Measurements from ENCODE around the gene ABHD17C.

DNA sequence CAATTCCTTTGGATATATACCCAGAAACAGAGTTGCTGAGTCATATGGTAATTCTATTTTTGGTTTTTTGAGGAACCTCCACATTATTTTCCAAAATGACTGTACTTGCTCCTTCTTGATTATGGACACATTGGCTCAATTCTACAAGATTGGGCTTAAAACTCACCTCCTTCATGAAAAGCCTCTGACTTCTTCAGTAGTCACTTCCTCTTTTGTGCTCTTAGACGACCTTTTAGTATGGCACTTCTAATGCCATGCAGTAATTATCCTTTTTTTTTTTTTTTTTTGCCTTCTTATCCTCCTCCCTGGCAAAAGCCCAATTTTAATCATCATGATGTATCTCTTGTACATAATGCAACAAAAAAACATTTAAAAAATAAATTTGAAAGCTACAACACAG lies 33.0 kb upstream of the ABHD17C start:
- no peak for TF ChIP-seq TAF1 (IDR thresholded peaks at IDR 0.05; ENCODE audit: borderline replicate concordance, insufficient read depth, low read length)
- TF ChIP-seq, protein P1, sequence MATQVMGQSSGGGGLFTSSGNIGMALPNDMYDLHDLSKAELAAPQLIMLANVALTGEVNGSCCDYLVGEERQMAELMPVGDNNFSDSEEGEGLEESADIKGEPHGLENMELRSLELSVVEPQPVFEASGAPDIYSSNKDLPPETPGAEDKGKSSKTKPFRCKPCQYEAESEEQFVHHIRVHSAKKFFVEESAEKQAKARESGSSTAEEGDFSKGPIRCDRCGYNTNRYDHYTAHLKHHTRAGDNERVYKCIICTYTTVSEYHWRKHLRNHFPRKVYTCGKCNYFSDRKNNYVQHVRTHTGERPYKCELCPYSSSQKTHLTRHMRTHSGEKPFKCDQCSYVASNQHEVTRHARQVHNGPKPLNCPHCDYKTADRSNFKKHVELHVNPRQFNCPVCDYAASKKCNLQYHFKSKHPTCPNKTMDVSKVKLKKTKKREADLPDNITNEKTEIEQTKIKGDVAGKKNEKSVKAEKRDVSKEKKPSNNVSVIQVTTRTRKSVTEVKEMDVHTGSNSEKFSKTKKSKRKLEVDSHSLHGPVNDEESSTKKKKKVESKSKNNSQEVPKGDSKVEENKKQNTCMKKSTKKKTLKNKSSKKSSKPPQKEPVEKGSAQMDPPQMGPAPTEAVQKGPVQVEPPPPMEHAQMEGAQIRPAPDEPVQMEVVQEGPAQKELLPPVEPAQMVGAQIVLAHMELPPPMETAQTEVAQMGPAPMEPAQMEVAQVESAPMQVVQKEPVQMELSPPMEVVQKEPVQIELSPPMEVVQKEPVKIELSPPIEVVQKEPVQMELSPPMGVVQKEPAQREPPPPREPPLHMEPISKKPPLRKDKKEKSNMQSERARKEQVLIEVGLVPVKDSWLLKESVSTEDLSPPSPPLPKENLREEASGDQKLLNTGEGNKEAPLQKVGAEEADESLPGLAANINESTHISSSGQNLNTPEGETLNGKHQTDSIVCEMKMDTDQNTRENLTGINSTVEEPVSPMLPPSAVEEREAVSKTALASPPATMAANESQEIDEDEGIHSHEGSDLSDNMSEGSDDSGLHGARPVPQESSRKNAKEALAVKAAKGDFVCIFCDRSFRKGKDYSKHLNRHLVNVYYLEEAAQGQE (IDR thresholded peaks at IDR 0.05; ENCODE audit: insufficient read depth in 1 of 2, low read depth in 2 of 2, low read length in 2 of 2): no peak
- TF ChIP-seq SIN3A (IDR thresholded peaks at IDR 0.05; ENCODE audit: borderline replicate concordance, insufficient read depth, low read length): no peak
- TF ChIP-seq POLR2AphosphoS5 (IDR thresholded peaks at IDR 0.05; ENCODE audit: low read depth, low read length): no peak
